HepG2 (cell line): ENCODE measurements around the gene SEPTIN12. TPM values are rescaled to one million over a fixed set of nuclear protein-coding genes. Genes with fewer than 3 reads are reported as not detected.

ENCODE experiments used
- CEBPG ChIP-seq: IDR thresholded peaks from 2 replicates; pipeline ENCODE4 v1.6.1; 2016
- GATAD2A ChIP-seq: IDR thresholded peaks from 2 replicates; pipeline ENCODE4 v1.6.1; 2016
- HMG20A ChIP-seq: IDR thresholded peaks from 2 replicates; pipeline ENCODE4 v1.6.1; 2016; ENCODE audit warnings: borderline replicate concordance
- ISL2 ChIP-seq: sonication (generic); formaldehyde crosslinking; IDR thresholded peaks from 2 replicates; pipeline ENCODE4 v1.5.0; 2020; ENCODE audit warnings: missing genetic modification reagents
- RFX1 ChIP-seq: fragments of 450-650 bp; IDR thresholded peaks from 2 replicates; pipeline ENCODE4 v1.6.1; 2017
- ZBTB38 ChIP-seq: sonication (generic); formaldehyde crosslinking; IDR thresholded peaks from 2 replicates; pipeline ENCODE4 v1.5.1; 2020; ENCODE audit warnings: mild to moderate bottlenecking, missing genetic modification reagents
- ZFP36L1 ChIP-seq: sonication (generic); formaldehyde crosslinking; IDR thresholded peaks from 2 replicates; pipeline ENCODE4 v1.8.0; 2022; ENCODE audit warnings: mild to moderate bottlenecking, missing genetic modification reagents, moderate library complexity
- ZNF350 ChIP-seq: sonication (generic); formaldehyde crosslinking; IDR thresholded peaks from 2 replicates; pipeline ENCODE4 v1.4.0; 2020; ENCODE audit warnings: mild to moderate bottlenecking, low read depth, missing genetic modification reagents, borderline replicate concordance
- ZNF510 ChIP-seq: sonication (generic); formaldehyde crosslinking; IDR thresholded peaks from 2 replicates; pipeline ENCODE4 v1.4.0; 2020; ENCODE audit warnings: low read depth, mild to moderate bottlenecking, missing genetic modification reagents
- ZNF562 ChIP-seq: sonication (generic); formaldehyde crosslinking; IDR thresholded peaks from 2 replicates; pipeline ENCODE4 v1.8.0; 2022; ENCODE audit warnings: missing genetic modification reagents, borderline replicate concordance
- ZNF83 ChIP-seq: sonication (generic); formaldehyde crosslinking; IDR thresholded peaks from 2 replicates; pipeline ENCODE4 v1.4.0; 2020; ENCODE audit warnings: missing genetic modification reagents, mild to moderate bottlenecking, borderline replicate concordance
- ZSCAN25 ChIP-seq: sonication (generic); formaldehyde crosslinking; IDR thresholded peaks from 2 replicates; pipeline ENCODE4 v1.8.0; 2022; ENCODE audit warnings: mild to moderate bottlenecking, missing genetic modification reagents
- polyA plus RNA-seq, 8 experiments: library from polyadenylated mRNA; depleted of rRNA in 3 of 8; stranded (reverse) in 7 of 8; unstranded in 1 of 8; fragments of >200 nt; fragmentation: Illumina TruSeq in 4 of 8; extraction: Trizol in 4 of 8; gene quantifications; 2 replicates each; pipeline versions ENCODE4 v1.2.1 to v1.2.3, GENCODE V29; 2011 to 2016; ENCODE audit warnings: low read depth in 4 of 8, missing spikeins in 1 of 8, mixed read lengths in 1 of 8; ENCODE audit not compliant: insufficient read depth in 1 of 8
- total RNA-seq, 5 experiments: library from RNA; depleted of rRNA; stranded (reverse); fragments of >200 nt; fragmentation: Illumina TruSeq; extraction: Trizol; gene quantifications; 2 replicates each; pipeline ENCODE4 v1.2.3, GENCODE V29; 2016; ENCODE audit warnings: low read depth in 1 of 5
- TF ChIP-seq, protein P1 (sequence below): IDR thresholded peaks from 2 replicates; pipeline ENCODE4 v1.6.1; 2012; ENCODE audit warnings: inconsistent platforms
- TF ChIP-seq, protein P2 (sequence below), 2 experiments: sonication (generic) in 1 of 2; formaldehyde crosslinking in 1 of 2; IDR thresholded peaks; 2 replicates each; pipeline versions ENCODE4 v1.4.0 to v1.6.1; 2018 to 2020; ENCODE audit warnings: missing genetic modification reagents in 2 of 2, borderline replicate concordance in 1 of 2, low read depth in 1 of 2, mild to moderate bottlenecking in 1 of 2, missing biosample characterization in 1 of 2
- TF ChIP-seq, protein P3 (sequence below): sonication (generic); formaldehyde crosslinking; IDR thresholded peaks from 2 replicates; pipeline ENCODE4 v1.4.0; 2020; ENCODE audit warnings: missing genetic modification reagents
- TF ChIP-seq, protein P4 (sequence below): IDR thresholded peaks from 2 replicates; pipeline ENCODE4 v1.6.1; 2016; ENCODE audit warnings: missing compliant biosample characterization, missing genetic modification reagents, borderline replicate concordance
- TF ChIP-seq, protein P5 (sequence below): sonication (generic); formaldehyde crosslinking; IDR thresholded peaks from 2 replicates; pipeline ENCODE4 v1.4.0; 2020; ENCODE audit warnings: missing genetic modification reagents

Gene SEPTIN12
- total and polyA plus RNA-seq, 2 of the 13 experiments (the other 11 are each of a cell fraction or from before 2014, with no cell fraction given) = 0.22 TPM; not detected in 1

GRCh38 chr16:4788489-4788889 lies 344 bp upstream of the SEPTIN12 start (continued):
- TF ChIP-seq, protein P1, sequence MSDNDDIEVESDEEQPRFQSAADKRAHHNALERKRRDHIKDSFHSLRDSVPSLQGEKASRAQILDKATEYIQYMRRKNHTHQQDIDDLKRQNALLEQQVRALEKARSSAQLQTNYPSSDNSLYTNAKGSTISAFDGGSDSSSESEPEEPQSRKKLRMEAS = peak; percentile 29; the same call in 1 of the 2 replicates
- TF ChIP-seq ZNF350 (CRISPR knock-in tag) = 0 out of 2 replicates have a peak, but pooled peaks have one; percentile 17
- TF ChIP-seq RFX1 = no peak
- TF ChIP-seq, protein P2, sequence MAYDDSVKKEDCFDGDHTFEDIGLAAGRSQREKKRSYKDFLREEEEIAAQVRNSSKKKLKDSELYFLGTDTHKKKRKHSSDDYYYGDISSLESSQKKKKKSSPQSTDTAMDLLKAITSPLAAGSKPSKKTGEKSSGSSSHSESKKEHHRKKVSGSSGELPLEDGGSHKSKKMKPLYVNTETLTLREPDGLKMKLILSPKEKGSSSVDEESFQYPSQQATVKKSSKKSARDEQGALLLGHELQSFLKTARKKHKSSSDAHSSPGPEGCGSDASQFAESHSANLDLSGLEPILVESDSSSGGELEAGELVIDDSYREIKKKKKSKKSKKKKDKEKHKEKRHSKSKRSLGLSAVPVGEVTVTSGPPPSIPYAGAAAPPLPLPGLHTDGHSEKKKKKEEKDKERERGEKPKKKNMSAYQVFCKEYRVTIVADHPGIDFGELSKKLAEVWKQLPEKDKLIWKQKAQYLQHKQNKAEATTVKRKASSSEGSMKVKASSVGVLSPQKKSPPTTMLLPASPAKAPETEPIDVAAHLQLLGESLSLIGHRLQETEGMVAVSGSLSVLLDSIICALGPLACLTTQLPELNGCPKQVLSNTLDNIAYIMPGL (CRISPR knock-in tag; IDR thresholded peaks at IDR 0.05; ENCODE audit: borderline replicate concordance in 1 of 2, low read depth in 1 of 2) = peak in 1 of 2 experiments; percentile 28; a peak in 1 of 4 replicates
- TF ChIP-seq CEBPG = 0 out of 2 replicates have a peak, but pooled peaks have one; percentile 24
- TF ChIP-seq ZSCAN25 = 0 out of 2 replicates have a peak, but pooled peaks have one; percentile 9
- 0 out of 2 replicates have a peak, but pooled peaks have one; percentile 35 for TF ChIP-seq HMG20A (CRISPR knock-in tag)
- 0 out of 2 replicates have a peak, but pooled peaks have one; percentile 13 for TF ChIP-seq GATAD2A (CRISPR knock-in tag)
- TF ChIP-seq ZBTB38 (CRISPR knock-in tag) = no peak
- TF ChIP-seq ZNF562 = no peak
- TF ChIP-seq ZNF83 (CRISPR knock-in tag) = 0 out of 2 replicates have a peak, but pooled peaks have one; percentile 66
- TF ChIP-seq, protein P3, sequence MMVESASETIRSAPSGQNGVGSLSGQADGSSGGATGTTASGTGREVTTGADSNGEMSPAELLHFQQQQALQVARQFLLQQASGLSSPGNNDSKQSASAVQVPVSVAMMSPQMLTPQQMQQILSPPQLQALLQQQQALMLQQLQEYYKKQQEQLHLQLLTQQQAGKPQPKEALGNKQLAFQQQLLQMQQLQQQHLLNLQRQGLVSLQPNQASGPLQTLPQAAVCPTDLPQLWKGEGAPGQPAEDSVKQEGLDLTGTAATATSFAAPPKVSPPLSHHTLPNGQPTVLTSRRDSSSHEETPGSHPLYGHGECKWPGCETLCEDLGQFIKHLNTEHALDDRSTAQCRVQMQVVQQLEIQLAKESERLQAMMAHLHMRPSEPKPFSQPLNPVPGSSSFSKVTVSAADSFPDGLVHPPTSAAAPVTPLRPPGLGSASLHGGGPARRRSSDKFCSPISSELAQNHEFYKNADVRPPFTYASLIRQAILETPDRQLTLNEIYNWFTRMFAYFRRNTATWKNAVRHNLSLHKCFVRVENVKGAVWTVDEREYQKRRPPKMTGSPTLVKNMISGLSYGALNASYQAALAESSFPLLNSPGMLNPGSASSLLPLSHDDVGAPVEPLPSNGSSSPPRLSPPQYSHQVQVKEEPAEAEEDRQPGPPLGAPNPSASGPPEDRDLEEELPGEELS (CRISPR knock-in tag) = peak; percentile 35; the same call in 1 of the 2 replicates
- 0 out of 2 replicates have a peak, but pooled peaks have one; percentile 12 for TF ChIP-seq ISL2 (CRISPR knock-in tag)
- TF ChIP-seq, protein P4, sequence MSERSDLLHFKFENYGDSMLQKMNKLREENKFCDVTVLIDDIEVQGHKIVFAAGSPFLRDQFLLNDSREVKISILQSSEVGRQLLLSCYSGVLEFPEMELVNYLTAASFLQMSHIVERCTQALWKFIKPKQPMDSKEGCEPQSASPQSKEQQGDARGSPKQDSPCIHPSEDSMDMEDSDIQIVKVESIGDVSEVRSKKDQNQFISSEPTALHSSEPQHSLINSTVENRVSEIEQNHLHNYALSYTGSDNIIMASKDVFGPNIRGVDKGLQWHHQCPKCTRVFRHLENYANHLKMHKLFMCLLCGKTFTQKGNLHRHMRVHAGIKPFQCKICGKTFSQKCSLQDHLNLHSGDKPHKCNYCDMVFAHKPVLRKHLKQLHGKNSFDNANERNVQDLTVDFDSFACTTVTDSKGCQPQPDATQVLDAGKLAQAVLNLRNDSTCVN = no peak
- no peak for TF ChIP-seq ZNF510 (CRISPR knock-in tag)
- TF ChIP-seq, protein P5, sequence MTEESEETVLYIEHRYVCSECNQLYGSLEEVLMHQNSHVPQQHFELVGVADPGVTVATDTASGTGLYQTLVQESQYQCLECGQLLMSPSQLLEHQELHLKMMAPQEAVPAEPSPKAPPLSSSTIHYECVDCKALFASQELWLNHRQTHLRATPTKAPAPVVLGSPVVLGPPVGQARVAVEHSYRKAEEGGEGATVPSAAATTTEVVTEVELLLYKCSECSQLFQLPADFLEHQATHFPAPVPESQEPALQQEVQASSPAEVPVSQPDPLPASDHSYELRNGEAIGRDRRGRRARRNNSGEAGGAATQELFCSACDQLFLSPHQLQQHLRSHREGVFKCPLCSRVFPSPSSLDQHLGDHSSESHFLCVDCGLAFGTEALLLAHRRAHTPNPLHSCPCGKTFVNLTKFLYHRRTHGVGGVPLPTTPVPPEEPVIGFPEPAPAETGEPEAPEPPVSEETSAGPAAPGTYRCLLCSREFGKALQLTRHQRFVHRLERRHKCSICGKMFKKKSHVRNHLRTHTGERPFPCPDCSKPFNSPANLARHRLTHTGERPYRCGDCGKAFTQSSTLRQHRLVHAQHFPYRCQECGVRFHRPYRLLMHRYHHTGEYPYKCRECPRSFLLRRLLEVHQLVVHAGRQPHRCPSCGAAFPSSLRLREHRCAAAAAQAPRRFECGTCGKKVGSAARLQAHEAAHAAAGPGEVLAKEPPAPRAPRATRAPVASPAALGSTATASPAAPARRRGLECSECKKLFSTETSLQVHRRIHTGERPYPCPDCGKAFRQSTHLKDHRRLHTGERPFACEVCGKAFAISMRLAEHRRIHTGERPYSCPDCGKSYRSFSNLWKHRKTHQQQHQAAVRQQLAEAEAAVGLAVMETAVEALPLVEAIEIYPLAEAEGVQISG = peak; percentile 37; the same call in 1 of the 2 replicates
- TF ChIP-seq ZFP36L1 (CRISPR knock-in tag) = no peak
